HepG2 (cell line): ENCODE measurements around the gene BZW1. TPM values are rescaled to one million over a fixed set of nuclear protein-coding genes. Genes with fewer than 3 reads are reported as not detected.
A peak's percentile ranks its signal among the peaks of the same experiment; 100 is the strongest.

Experiments used
- BCL6 ChIP-seq: IDR thresholded peaks from 2 replicates; pipeline ENCODE4 v1.6.1; 2016; ENCODE audit warnings: missing genetic modification reagents, missing compliant biosample characterization
- CEBPG ChIP-seq: IDR thresholded peaks from 2 replicates; pipeline ENCODE4 v1.6.1; 2016
- FOXK2 ChIP-seq: fragments of 450-650 bp; IDR thresholded peaks from 2 replicates; pipeline ENCODE4 v1.6.1; 2016
- GATAD2A ChIP-seq: IDR thresholded peaks from 2 replicates; pipeline ENCODE4 v1.6.1; 2016
- HIVEP1 ChIP-seq: sonication (generic); formaldehyde crosslinking; IDR thresholded peaks from 2 replicates; pipeline ENCODE4 v1.4.0; 2020; ENCODE audit warnings: mild to moderate bottlenecking, missing genetic modification reagents
- IKZF1 ChIP-seq: fragments of 450-650 bp; IDR thresholded peaks from 2 replicates; pipeline ENCODE4 v1.7.1; 2016
- KDM1A ChIP-seq: IDR thresholded peaks from 2 replicates; pipeline ENCODE4 v1.6.1; 2016; ENCODE audit warnings: missing compliant biosample characterization
- KLF11 ChIP-seq: IDR thresholded peaks from 2 replicates; pipeline ENCODE4 v1.6.1; 2016; ENCODE audit warnings: missing compliant biosample characterization
- KLF12 ChIP-seq: sonication (generic); formaldehyde crosslinking; IDR thresholded peaks from 2 replicates; pipeline ENCODE4 v1.4.0; 2020; ENCODE audit warnings: missing genetic modification reagents, borderline replicate concordance
- KLF9 ChIP-seq: IDR thresholded peaks from 2 replicates; pipeline ENCODE4 v1.6.1; 2016; ENCODE audit warnings: low read depth
- NBN ChIP-seq: fragments of 450-650 bp; conservative IDR thresholded peaks from 2 replicates; pipeline ENCODE4 v1.6.1; 2017
- PCBP2 ChIP-seq: fragments of 200-400 bp; formaldehyde crosslinking; optimal IDR thresholded peaks from 2 replicates; pipeline ENCODE3; 2018; ENCODE audit warnings: low read length, low read depth; ENCODE audit not compliant: poor library complexity, severe bottlenecking
- POLR2A ChIP-seq, 2 experiments: IDR thresholded peaks; 2 replicates each; pipeline ENCODE4 v1.6.1; 2011; ENCODE audit warnings: low read depth in 2 of 2, low read length in 2 of 2, mild to moderate bottlenecking in 1 of 2, moderate library complexity in 1 of 2; ENCODE audit not compliant: insufficient read depth in 1 of 2
- PRMT3 ChIP-seq: sonication (generic); formaldehyde crosslinking; IDR thresholded peaks from 2 replicates; pipeline ENCODE4 v1.8.1; 2022; ENCODE audit warnings: low read depth, mild to moderate bottlenecking, moderate library complexity, missing genetic modification reagents, borderline replicate concordance
- RELA ChIP-seq: sonication (generic); formaldehyde crosslinking; IDR thresholded peaks from 2 replicates; pipeline ENCODE4 v1.4.0; 2020; ENCODE audit warnings: missing genetic modification reagents
- REXO4 ChIP-seq: sonication (generic); formaldehyde crosslinking; IDR thresholded peaks from 2 replicates; pipeline ENCODE4 v1.8.0; 2022; ENCODE audit warnings: missing genetic modification reagents, mild to moderate bottlenecking, borderline replicate concordance
- SMYD3 ChIP-seq: sonication (generic); formaldehyde crosslinking; IDR thresholded peaks from 2 replicates; pipeline ENCODE4 v1.8.1; 2023; ENCODE audit warnings: mild to moderate bottlenecking, missing genetic modification reagents
- SNAPC2 ChIP-seq: sonication (generic); formaldehyde crosslinking; IDR thresholded peaks from 2 replicates; pipeline ENCODE4 v1.8.1; 2022; ENCODE audit warnings: mild to moderate bottlenecking, missing genetic modification reagents
- ZBTB42 ChIP-seq: sonication (generic); formaldehyde crosslinking; IDR thresholded peaks from 2 replicates; pipeline ENCODE4 v1.5.0; 2020; ENCODE audit warnings: mild to moderate bottlenecking, missing genetic modification reagents
- ZFAT ChIP-seq: sonication (generic); formaldehyde crosslinking; conservative IDR thresholded peaks from 2 replicates; pipeline ENCODE4 v1.8.1; 2023; ENCODE audit warnings: missing genetic modification reagents, inconsistent platforms
- ZFP36L1 ChIP-seq: sonication (generic); formaldehyde crosslinking; IDR thresholded peaks from 2 replicates; pipeline ENCODE4 v1.8.0; 2022; ENCODE audit warnings: mild to moderate bottlenecking, missing genetic modification reagents, moderate library complexity
- ZMYM2 ChIP-seq: sonication (generic); formaldehyde crosslinking; IDR thresholded peaks from 2 replicates; pipeline ENCODE4 v1.8.0; 2022; ENCODE audit warnings: mild to moderate bottlenecking, missing genetic modification reagents
- ZNF329 ChIP-seq: sonication (generic); formaldehyde crosslinking; IDR thresholded peaks from 2 replicates; pipeline ENCODE4 v1.9.0; 2021; ENCODE audit warnings: low read depth, mild to moderate bottlenecking, missing genetic modification reagents
- ZNF775 ChIP-seq: sonication (generic); formaldehyde crosslinking; IDR thresholded peaks from 2 replicates; pipeline ENCODE4 v1.4.0; 2020; ENCODE audit warnings: missing genetic modification reagents, mild to moderate bottlenecking, moderate library complexity, borderline replicate concordance
- ZNF792 ChIP-seq: IDR thresholded peaks from 2 replicates; pipeline ENCODE4 v1.6.1; 2016
- ZNF816 ChIP-seq: sonication (generic); formaldehyde crosslinking; IDR thresholded peaks from 2 replicates; pipeline ENCODE4 v1.8.0; 2022; ENCODE audit warnings: missing genetic modification reagents, mild to moderate bottlenecking, borderline replicate concordance
- polyA plus RNA-seq, 8 experiments: library from polyadenylated mRNA; depleted of rRNA in 3 of 8; stranded (reverse) in 7 of 8; unstranded in 1 of 8; fragments of >200 nt; fragmentation: Illumina TruSeq in 4 of 8; extraction: Trizol in 4 of 8; gene quantifications; 2 replicates each; pipeline versions ENCODE4 v1.2.1 to v1.2.3, GENCODE V29; 2011 to 2016; ENCODE audit warnings: low read depth in 4 of 8, missing spikeins in 1 of 8, mixed read lengths in 1 of 8; ENCODE audit not compliant: insufficient read depth in 1 of 8
- total RNA-seq, 5 experiments: library from RNA; depleted of rRNA; stranded (reverse); fragments of >200 nt; fragmentation: Illumina TruSeq; extraction: Trizol; gene quantifications; 2 replicates each; pipeline ENCODE4 v1.2.3, GENCODE V29; 2016; ENCODE audit warnings: low read depth in 1 of 5
- TF ChIP-seq, protein P1 (sequence below): IDR thresholded peaks from 2 replicates; pipeline ENCODE4 v1.6.1; 2016; ENCODE audit warnings: mild to moderate bottlenecking
- TF ChIP-seq, protein P2 (sequence below): sonication (generic); formaldehyde crosslinking; IDR thresholded peaks from 2 replicates; pipeline ENCODE4 v1.8.0; 2022; ENCODE audit warnings: mild to moderate bottlenecking, missing genetic modification reagents, moderate library complexity
- TF ChIP-seq, protein P3 (sequence below): sonication (generic); formaldehyde crosslinking; IDR thresholded peaks from 2 replicates; pipeline ENCODE4 v1.4.0; 2020; ENCODE audit warnings: missing genetic modification reagents

BZW1 gene
- total and polyA plus RNA-seq, 2 of the 13 experiments (the other 11 are each of a cell fraction or from before 2014, with no cell fraction given), result 106 to 384 TPM

DNA sequence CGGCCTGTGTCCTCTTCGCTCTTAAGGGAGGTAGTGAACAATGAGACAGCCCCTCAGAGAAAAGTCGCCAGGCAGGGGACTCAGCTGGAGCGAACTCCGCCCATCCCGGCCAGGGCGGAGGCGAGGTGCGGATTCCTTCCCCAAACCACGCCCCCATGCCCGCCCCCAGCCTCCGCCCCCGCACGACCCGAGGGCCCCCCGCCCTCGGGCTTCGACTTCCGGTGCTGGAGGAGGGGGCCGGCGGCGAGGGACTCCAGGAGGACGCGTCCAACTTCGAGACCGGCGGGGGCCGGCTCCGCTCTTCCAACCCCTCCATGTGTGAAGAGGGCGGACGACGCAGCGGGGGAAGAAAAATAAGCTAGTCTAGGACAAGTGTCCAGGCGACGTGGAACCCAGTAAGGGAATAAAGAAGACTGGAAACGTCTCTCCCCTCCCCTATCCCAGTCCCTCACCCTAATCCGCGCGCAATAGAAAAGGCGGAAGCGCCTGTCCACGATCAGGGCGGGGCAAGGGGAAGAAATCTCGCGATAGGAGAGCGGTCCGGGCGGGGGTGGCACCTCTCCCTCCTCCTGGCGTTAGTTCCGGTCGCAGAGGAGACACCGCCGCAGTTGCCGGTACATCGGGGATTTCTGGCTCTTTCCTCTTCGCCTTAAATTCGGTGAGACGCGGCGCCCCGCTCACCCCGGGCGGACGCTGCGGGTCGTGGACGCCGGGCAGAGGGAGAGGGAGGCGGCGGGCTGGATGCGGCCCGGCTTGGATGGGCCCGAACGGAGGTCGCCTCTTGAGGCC lies at the start of gene BZW1 (continued):
- TF ChIP-seq BCL6 (CRISPR knock-in tag) (peak; percentile 34), ZFAT (CRISPR knock-in tag) (0 out of 2 replicates have a peak, but pooled peaks have one; percentile 43), PRMT3 (0 out of 2 replicates have a peak, but pooled peaks have one; percentile 46), FOXK2 (peak; percentile 99), PCBP2 (peak; percentile 51), GATAD2A (CRISPR knock-in tag) (no peak), CEBPG (CRISPR knock-in tag) (peak; percentile 2; the same call in 1 of the 2 replicates), SMYD3 (CRISPR knock-in tag) (peak; percentile 82; the same call in 1 of the 2 replicates), KLF12 (CRISPR knock-in tag) (peak; percentile 72), ZNF792 (peak; percentile 61), KLF11 (CRISPR knock-in tag) (no peak), ZFP36L1 (CRISPR knock-in tag) (peak; percentile 56; the same call in 1 of the 2 replicates), ZMYM2 (0 out of 2 replicates have a peak, but pooled peaks have one; percentile 72), ZNF329 (CRISPR knock-in tag) (peak; percentile 59; the same call in 1 of the 2 replicates), ZBTB42 (CRISPR knock-in tag) (0 out of 2 replicates have a peak, but pooled peaks have one; percentile 66), REXO4 (CRISPR knock-in tag) (no peak), IKZF1 (no peak), ZNF775 (CRISPR knock-in tag) (no peak), HIVEP1 (CRISPR knock-in tag) (peak; percentile 86), KLF9 (CRISPR knock-in tag) (peak; percentile 62; the same call in 1 of the 2 replicates), KDM1A (CRISPR knock-in tag) (no peak), RELA (CRISPR knock-in tag) (peak; percentile 65), POLR2A (IDR thresholded peaks at IDR 0.05; ENCODE audit: insufficient read depth in 1 of 2, low read depth in 2 of 2, low read length in 2 of 2) (peak; percentile 90 to 96), ZNF816 (no peak), SNAPC2 (CRISPR knock-in tag) (0 out of 2 replicates have a peak, but pooled peaks have one; percentile 41), NBN (no peak)
- TF ChIP-seq, protein P1, sequence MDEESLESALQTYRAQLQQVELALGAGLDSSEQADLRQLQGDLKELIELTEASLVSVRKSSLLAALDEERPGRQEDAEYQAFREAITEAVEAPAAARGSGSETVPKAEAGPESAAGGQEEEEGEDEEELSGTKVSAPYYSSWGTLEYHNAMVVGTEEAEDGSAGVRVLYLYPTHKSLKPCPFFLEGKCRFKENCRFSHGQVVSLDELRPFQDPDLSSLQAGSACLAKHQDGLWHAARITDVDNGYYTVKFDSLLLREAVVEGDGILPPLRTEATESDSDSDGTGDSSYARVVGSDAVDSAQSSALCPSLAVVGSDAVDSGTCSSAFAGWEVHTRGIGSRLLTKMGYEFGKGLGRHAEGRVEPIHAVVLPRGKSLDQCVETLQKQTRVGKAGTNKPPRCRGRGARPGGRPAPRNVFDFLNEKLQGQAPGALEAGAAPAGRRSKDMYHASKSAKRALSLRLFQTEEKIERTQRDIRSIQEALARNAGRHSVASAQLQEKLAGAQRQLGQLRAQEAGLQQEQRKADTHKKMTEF, result peak; percentile 71; the same call in 1 of the 2 replicates
- TF ChIP-seq, protein P2, sequence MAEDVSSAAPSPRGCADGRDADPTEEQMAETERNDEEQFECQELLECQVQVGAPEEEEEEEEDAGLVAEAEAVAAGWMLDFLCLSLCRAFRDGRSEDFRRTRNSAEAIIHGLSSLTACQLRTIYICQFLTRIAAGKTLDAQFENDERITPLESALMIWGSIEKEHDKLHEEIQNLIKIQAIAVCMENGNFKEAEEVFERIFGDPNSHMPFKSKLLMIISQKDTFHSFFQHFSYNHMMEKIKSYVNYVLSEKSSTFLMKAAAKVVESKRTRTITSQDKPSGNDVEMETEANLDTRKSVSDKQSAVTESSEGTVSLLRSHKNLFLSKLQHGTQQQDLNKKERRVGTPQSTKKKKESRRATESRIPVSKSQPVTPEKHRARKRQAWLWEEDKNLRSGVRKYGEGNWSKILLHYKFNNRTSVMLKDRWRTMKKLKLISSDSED (CRISPR knock-in tag), result no peak
- TF ChIP-seq, protein P3, sequence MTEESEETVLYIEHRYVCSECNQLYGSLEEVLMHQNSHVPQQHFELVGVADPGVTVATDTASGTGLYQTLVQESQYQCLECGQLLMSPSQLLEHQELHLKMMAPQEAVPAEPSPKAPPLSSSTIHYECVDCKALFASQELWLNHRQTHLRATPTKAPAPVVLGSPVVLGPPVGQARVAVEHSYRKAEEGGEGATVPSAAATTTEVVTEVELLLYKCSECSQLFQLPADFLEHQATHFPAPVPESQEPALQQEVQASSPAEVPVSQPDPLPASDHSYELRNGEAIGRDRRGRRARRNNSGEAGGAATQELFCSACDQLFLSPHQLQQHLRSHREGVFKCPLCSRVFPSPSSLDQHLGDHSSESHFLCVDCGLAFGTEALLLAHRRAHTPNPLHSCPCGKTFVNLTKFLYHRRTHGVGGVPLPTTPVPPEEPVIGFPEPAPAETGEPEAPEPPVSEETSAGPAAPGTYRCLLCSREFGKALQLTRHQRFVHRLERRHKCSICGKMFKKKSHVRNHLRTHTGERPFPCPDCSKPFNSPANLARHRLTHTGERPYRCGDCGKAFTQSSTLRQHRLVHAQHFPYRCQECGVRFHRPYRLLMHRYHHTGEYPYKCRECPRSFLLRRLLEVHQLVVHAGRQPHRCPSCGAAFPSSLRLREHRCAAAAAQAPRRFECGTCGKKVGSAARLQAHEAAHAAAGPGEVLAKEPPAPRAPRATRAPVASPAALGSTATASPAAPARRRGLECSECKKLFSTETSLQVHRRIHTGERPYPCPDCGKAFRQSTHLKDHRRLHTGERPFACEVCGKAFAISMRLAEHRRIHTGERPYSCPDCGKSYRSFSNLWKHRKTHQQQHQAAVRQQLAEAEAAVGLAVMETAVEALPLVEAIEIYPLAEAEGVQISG (CRISPR knock-in tag), result peak; percentile 39; the same call in 1 of the 2 replicates
